ENCODE results near the gene KCNK3. TPM values are rescaled to one million over a fixed set of nuclear protein-coding genes. Genes with fewer than 3 reads are reported as not detected.
A peak's percentile ranks its signal among the peaks of the same experiment; 100 is the strongest.

Gene KCNK3
- total RNA-seq, 1 donor from 2014 or later = 2.8 TPM

GRCh38 chr2:26683583-26683982 is 8.9 kb upstream of the KCNK3 start:
- ATAC-seq = no peak
- intact Hi-C loops (cut with micrococcal nuclease) = no loop called here
- DNase-seq = no peak

- DNase-seq (no peak), ATAC-seq (no peak)
- intact Hi-C loops (cut with micrococcal nuclease) = no loop called here
Observed at GRCh38 chr2:26685341-26685740, 7.2 kb upstream of the KCNK3 start.

- DNase-seq = no peak
- no peak for ATAC-seq
- intact Hi-C loops (cut with micrococcal nuclease) = no loop called here
Observed at GRCh38 chr2:26685989-26686839, 6.3 kb upstream of the KCNK3 start.

GRCh38 chr2:26687328-26687727 is 5.2 kb upstream of the KCNK3 start:
- ATAC-seq (no peak), DNase-seq (no peak)
- intact Hi-C loops (cut with micrococcal nuclease) = no loop called here

GRCh38 chr2:26687801-26688200 is 4.7 kb upstream of the KCNK3 start:
- ATAC-seq (no peak), DNase-seq (no peak)
- intact Hi-C loops (cut with micrococcal nuclease) = no loop called here

- intact Hi-C loops (cut with micrococcal nuclease) = no loop called here
- no peak for DNase-seq
- ATAC-seq = peak; percentile 51
Observed at GRCh38 chr2:26691161-26691560, 1.4 kb upstream of the KCNK3 start.

- intact Hi-C loops (cut with micrococcal nuclease) = no loop called here
- DNase-seq = peak; percentile 48
Observed at GRCh38 chr2:26691881-26692278, 642 bp upstream of the KCNK3 start.

GRCh38 chr2:26692897-26693849 is 651 bp downstream of the KCNK3 start:
- intact Hi-C loops (cut with micrococcal nuclease) = no loop called here
- ATAC-seq = peak; percentile 15
- DNase-seq = no peak

More at GRCh38 chr2:26691881-26692278, 642 bp upstream of the KCNK3 start:
- peak; percentile 31 for ATAC-seq

- ATAC-seq = no peak
- intact Hi-C loops (cut with micrococcal nuclease) = no loop called here
- DNase-seq = no peak
Observed at GRCh38 chr2:26694001-26694400, 1.5 kb downstream of the KCNK3 start.

- intact Hi-C loops (cut with micrococcal nuclease) = no loop called here
- DNase-seq (no peak), ATAC-seq (no peak)
Observed at GRCh38 chr2:26696351-26696816, 3.9 kb downstream of the KCNK3 start.

- intact Hi-C loops (cut with micrococcal nuclease) = no loop called here
Observed at GRCh38 chr2:26697425-26697824, 4.9 kb downstream of the KCNK3 start.

GRCh38 chr2:26699295-26699694 is 6.8 kb downstream of the KCNK3 start:
- no peak for DNase-seq
- intact Hi-C loops (cut with micrococcal nuclease) = no loop called here
- ATAC-seq = no peak

More at GRCh38 chr2:26697425-26697824, 4.9 kb downstream of the KCNK3 start:
- ATAC-seq (no peak), DNase-seq (no peak)

GRCh38 chr2:26700078-26700477 is 7.6 kb downstream of the KCNK3 start:
- no peak for DNase-seq
- intact Hi-C loops (cut with micrococcal nuclease) = no loop called here
- peak; percentile 40 for ATAC-seq

- ATAC-seq (no peak), DNase-seq (no peak)
- intact Hi-C loops (cut with micrococcal nuclease) = no loop called here
Observed at GRCh38 chr2:26701596-26701995, 9.1 kb downstream of the KCNK3 start.

- intact Hi-C loops (cut with micrococcal nuclease) = no loop called here
- ATAC-seq = peak; percentile 38
- DNase-seq = no peak
Observed at GRCh38 chr2:26702025-26702424, 9.5 kb downstream of the KCNK3 start.

GRCh38 chr2:26704441-26704977 is 12.0 kb downstream of the KCNK3 start:
- intact Hi-C loops (cut with micrococcal nuclease) = no loop called here
- no peak for DNase-seq
- ATAC-seq = peak; percentile 15

- ATAC-seq (no peak), DNase-seq (no peak)
- intact Hi-C loops (cut with micrococcal nuclease) = no loop called here
Observed at GRCh38 chr2:26705126-26705525, 12.6 kb downstream of the KCNK3 start.

- intact Hi-C loops (cut with micrococcal nuclease) = no loop called here
- no peak for ATAC-seq
- DNase-seq = no peak
Observed at GRCh38 chr2:26706093-26706492, 13.6 kb downstream of the KCNK3 start.

GRCh38 chr2:26706616-26707473 is 14.3 kb downstream of the KCNK3 start:
- DNase-seq (peak; percentile 69), ATAC-seq (peak; percentile 69)
- intact Hi-C loops (cut with micrococcal nuclease) = no loop called here

Measured in left ventricle myocardium superior (tissue), 1 donor.